Gastroesophageal sphincter (tissue), 4 donors: ENCODE measurements around the gene CASTOR1. TPM values are rescaled to one million over a fixed set of nuclear protein-coding genes. Genes with fewer than 3 reads are reported as not detected.

Experiments used
- ATAC-seq: fragments of 150-250 bp; one replicate; pipeline ENCODE4 v1.9.1; 2016; ENCODE audit warnings: mild to moderate bottlenecking, moderate library complexity
- H3K27ac ChIP-seq, 4 donors: fragments of 200-600 bp; sonication (generic) in 3 of 4; 1 replicate in 3 of 4; 2 replicates in 1 of 4; pipeline ENCODE4 v1.5.1; 2016 to 2019
- H3K27me3 ChIP-seq: fragments of 200-600 bp; sonication (generic); one replicate; pipeline ENCODE4 v1.5.1; 2019
- H3K36me3 ChIP-seq, 2 donors: fragments of 200-600 bp; sonication (generic); one replicate each; pipeline ENCODE4 v1.5.1; 2019; ENCODE audit warnings: control low read depth in 1 of 2
- H3K4me1 ChIP-seq, 3 donors: fragments of 200-600 bp; sonication (generic); 1 replicate in 2 of 3; 2 replicates in 1 of 3; pipeline ENCODE4 v1.5.1; 2016 to 2019; ENCODE audit warnings: control low read depth in 2 of 3
- H3K4me3 ChIP-seq, 2 donors: fragments of 200-600 bp; sonication (generic); one replicate each; pipeline ENCODE4 v1.5.1; 2019; ENCODE audit warnings: mild to moderate bottlenecking in 1 of 2, moderate library complexity in 1 of 2
- H3K9me3 ChIP-seq, 3 donors: fragments of 200-600 bp; sonication (generic); one replicate each; pipeline ENCODE4 v1.5.1; 2017 to 2019; ENCODE audit warnings: control low read depth in 2 of 3
- EP300 ChIP-seq: sonication (generic); formaldehyde crosslinking; IDR thresholded peaks from one replicate; pipeline ENCODE4 v1.6.1; 2017; ENCODE audit warnings: antibody characterized with exemption, mild to moderate bottlenecking
- POLR2A ChIP-seq, 2 donors: fragments of 450-650 bp; IDR thresholded peaks; one replicate each; pipeline ENCODE4 v1.6.1; 2017; ENCODE audit warnings: antibody characterized with exemption in 2 of 2, mild to moderate bottlenecking in 2 of 2, moderate library complexity in 1 of 2
- POLR2AphosphoS5 ChIP-seq: sonication (generic); formaldehyde crosslinking; IDR thresholded peaks from one replicate; pipeline ENCODE4 v1.6.1; 2017; ENCODE audit warnings: antibody characterized with exemption
- WGBS, 2 donors: methylation state at CpG; one replicate each; pipeline ENCODE4 v1.1.5; 2018; ENCODE audit warnings: low coverage in 1 of 2; 5-methylcytosine and 5-hydroxymethylcytosine counted together
- total RNA-seq, 4 donors: library from RNA; depleted of rRNA; stranded (reverse); fragments of >200 nt; gene quantifications; one replicate each; pipeline ENCODE4 v1.1.0, GENCODE V29; 2016
- TF ChIP-seq, protein P1 (sequence below), 4 experiments: fragments of 200-600 bp in 2 of 4; fragments of 450-650 bp in 2 of 4; sonication (generic) in 1 of 4; IDR thresholded peaks; one replicate each; pipeline ENCODE4 v1.5.1; 2017 to 2019; ENCODE audit warnings: antibody characterized with exemption in 4 of 4, mild to moderate bottlenecking in 2 of 4, moderate library complexity in 2 of 4

Gene CASTOR1
- total RNA-seq, 4 donors from 2014 or later, result 12.9 to 17.1 (median 16.2) TPM

DNA sequence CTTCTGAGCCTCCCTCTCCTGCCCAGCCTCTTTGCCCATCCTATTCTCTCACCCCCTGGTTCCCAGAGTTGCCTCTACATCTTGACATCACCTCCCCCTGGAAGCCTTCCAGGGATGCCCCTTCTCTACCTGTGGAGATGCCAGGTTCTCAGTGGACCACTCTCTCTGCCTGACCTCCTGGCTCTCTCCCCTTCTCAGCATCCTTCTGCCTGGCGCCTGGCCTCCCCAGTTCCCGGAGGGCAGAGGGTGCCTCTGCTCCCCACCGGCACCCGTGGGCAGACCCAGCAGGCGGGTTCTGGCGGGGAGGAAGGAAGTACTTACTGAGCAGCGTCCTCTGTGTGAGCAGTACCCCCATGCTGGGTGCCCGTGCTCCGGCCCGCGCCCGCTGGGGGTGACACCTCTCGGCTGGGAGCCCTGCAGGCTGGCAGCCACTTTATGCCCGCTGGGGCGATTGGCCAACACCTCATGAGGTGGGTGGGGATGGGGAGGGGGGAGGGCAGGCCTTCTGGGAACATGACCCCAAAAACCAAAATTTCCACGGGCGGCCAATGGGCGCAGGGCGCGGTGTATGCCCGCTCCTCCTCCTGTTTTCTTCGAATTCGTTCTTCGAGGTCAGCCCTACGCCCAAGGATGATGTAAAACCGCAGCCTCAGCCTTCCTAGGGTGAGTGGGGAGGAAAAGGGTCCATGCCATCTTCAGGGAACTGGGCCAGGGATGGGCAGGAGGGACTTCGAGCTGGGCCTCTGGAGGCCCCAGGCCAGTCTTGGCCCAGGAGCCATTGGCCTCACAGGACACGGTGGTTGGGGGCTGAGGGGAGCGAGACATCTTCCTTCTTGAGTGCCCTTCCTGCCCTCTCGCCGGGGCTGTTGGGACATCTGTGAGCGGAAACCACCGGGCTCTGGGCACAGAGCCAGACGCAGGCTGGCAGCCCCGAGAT is 22.6 kb downstream of the CASTOR1 start, which contains the start of gene OSM:
TSS of gene OSM (minus strand) at position 407 of the 937 bp plus-strand sequence. CDS start at position 355, 52 bp downstream.
- peaks cover 0 to 9% (median 6%) of the 10 kb centered on the region in 3 donors for H3K4me1 ChIP-seq
- H3K27me3 ChIP-seq, result peaks cover 5% of the 10 kb centered on the region
- WGBS, 2 donors, result 87 to 92% methylated on average over 9 to 12 of the region's 35 CpGs
- TF ChIP-seq EP300, result no peak
- ATAC-seq, result no peak
- H3K36me3 ChIP-seq, result no peaks in the 10 kb centered on the region
- peak within 1 kb of the TSS in 3 of 4 donors; percentile 48 to 66 (median 54) for H3K27ac ChIP-seq
- H3K9me3 ChIP-seq, result no peaks in the 10 kb centered on the region
- H3K4me3 ChIP-seq, result peak within 1 kb of the TSS in 1 of 2 donors; percentile 39

DNA sequence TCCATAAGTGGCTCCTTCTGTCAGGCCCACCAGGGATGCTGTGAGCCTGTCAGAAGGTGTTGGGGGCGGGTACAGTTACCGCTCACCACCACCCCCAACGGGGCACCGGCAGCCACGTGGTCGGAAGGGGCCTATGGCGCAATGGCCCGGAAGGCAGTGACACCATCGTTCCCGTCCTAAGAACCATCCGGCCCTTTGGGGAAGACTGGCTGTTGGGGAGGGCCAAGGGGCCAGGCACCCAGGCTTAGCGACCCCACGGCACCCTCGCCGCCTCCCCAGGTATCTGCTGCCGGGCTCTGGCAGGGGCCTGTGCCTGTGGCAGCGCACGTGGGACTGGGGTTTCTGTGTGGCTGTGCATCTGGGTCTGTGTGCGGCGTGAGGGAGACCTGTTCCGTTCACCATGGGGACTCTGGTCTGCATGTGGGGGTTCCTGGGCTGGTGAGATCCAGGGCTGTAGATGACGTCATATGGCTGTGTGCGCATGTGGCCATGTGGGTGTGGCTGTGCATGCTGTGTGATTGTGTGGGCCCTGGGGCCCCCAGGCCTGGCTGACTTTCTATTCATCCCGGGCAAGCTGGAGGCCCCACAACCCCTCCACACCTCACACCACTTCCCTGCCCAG is 23.4 kb downstream of the CASTOR1 start:
- TF ChIP-seq POLR2AphosphoS5 (no peak), POLR2A (IDR thresholded peaks at IDR 0.05) (peak in 1 of 2 donors; percentile 20)
- H3K36me3 ChIP-seq, result no peaks in the 10 kb centered on the region
- H3K4me1 ChIP-seq, result peaks cover 0 to 9% (median 6%) of the 10 kb centered on the region in 3 donors
- ATAC-seq, result no peak
- no peaks in the 10 kb centered on the region for H3K9me3 ChIP-seq
- H3K4me3 ChIP-seq, result peak overlapping the region in 1 of 2 donors; percentile 39
- H3K27me3 ChIP-seq, result peaks cover 5% of the 10 kb centered on the region
- peak overlapping the region in 3 of 4 donors; percentile 24 to 66 (median 48) for H3K27ac ChIP-seq
- WGBS, 2 donors, result no CpG with 5 or more reads among the region's 24 CpGs

DNA sequence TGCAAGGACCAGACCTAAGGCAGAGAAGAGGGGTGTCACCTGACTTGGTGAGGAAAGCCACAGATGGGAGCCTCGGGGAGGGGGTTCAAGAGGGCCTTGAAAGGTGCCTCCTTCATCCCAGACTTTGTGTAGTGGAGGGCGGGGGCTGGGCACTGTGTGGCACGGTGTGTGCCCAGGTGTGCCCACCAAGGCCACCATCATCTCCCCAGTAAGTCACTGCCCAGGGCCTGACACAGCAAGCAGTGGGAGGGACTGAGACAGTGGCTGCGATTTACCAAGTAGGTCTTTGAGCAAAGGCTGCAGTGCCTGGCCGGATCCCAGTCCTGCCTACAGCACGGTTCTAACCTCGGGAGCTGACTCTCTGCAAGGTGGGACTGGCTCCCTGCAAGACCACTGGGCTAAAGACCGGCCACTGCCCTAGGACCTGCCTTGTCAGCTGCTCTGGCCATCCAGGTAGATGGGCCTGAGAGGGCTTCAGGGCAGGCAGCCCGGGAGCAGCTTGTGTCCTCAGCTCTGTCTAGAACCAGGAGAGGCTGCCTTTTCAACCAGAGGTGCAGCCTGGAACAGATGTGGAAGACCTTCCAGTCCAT is 24.1 kb downstream of the CASTOR1 start:
- H3K4me1 ChIP-seq, result peaks cover 0 to 9% (median 6%) of the 10 kb centered on the region in 3 donors
- H3K27me3 ChIP-seq, result peaks cover 5% of the 10 kb centered on the region
- H3K4me3 ChIP-seq, result no peak overlapping the region
- 78 to 100% methylated on average over 1 to 3 of the region's 9 CpGs for WGBS, 2 donors
- H3K36me3 ChIP-seq, result no peaks in the 10 kb centered on the region
- H3K27ac ChIP-seq, result peak overlapping the region in 1 of 4 donors; percentile 66
- TF ChIP-seq, protein P1, sequence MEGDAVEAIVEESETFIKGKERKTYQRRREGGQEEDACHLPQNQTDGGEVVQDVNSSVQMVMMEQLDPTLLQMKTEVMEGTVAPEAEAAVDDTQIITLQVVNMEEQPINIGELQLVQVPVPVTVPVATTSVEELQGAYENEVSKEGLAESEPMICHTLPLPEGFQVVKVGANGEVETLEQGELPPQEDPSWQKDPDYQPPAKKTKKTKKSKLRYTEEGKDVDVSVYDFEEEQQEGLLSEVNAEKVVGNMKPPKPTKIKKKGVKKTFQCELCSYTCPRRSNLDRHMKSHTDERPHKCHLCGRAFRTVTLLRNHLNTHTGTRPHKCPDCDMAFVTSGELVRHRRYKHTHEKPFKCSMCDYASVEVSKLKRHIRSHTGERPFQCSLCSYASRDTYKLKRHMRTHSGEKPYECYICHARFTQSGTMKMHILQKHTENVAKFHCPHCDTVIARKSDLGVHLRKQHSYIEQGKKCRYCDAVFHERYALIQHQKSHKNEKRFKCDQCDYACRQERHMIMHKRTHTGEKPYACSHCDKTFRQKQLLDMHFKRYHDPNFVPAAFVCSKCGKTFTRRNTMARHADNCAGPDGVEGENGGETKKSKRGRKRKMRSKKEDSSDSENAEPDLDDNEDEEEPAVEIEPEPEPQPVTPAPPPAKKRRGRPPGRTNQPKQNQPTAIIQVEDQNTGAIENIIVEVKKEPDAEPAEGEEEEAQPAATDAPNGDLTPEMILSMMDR (IDR thresholded peaks at IDR 0.05), result no peak
- TF ChIP-seq POLR2AphosphoS5 (no peak), POLR2A (IDR thresholded peaks at IDR 0.05) (no peak), EP300 (no peak)
- H3K9me3 ChIP-seq, result no peaks in the 10 kb centered on the region
- ATAC-seq, result no peak

DNA sequence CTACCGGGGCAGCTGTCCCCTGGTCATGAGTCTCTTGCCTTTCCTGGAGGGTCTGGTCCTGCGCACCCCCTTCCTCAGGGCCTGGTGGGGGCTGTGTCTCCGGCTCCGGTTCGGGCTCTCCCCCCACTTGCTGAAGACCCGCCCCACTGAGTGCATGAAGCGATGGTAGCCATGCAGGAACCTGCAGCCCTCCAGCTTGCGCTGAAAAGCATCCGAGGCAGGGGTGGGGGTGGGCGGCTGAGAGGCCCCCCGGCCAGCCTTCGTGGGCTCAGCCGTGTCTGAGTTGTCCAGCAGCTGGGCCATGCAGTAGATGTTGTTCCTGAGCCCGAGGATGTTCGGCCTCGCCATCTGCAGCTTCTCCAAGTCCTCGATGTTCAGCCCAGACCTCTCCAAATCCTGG is 25.4 kb downstream of the CASTOR1 start:
- ATAC-seq, result no peak
- H3K4me3 ChIP-seq, result no peak overlapping the region

DNA sequence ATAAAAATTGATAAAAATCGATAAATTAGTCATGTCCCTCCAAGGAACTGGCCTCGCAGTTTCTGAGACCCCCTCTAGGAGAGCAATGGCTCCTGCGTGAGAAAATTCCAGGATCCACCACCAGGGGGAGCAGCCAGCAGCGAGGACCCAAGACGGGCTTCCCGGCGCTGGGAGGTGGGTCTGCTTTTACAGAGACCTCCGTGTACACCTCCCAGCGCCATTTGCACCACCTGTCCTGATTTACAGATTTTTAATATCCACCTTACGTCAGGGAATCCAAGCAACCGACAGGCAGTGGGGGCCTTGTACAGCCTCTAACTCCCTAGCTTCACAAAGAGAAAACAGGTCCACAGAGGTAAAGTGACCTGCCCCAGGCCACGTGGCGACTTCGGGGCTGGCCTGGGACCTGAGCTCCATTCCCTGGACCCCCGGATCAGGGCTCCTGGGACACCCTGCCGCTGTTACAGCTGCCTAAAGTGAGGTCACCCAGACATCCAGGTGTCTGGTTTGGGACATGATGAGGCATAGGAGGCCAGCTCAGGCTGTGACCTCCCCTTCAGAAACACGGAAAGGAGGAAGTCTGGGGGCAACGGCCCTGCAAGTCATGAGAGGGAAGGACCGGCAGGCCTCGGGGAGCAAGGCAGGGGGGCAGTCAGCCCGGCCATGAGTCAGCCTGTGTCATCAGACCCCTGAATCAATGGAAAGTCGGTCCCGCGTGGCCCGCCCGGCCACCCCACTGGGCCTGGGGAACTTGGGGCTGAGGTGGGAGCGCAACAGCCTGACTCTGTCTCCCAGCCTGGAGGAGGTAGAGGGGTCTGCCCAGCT is 26.2 kb downstream of the CASTOR1 start:
- ATAC-seq, result no peak

More for the DNA sequence above, 25.4 kb downstream of the CASTOR1 start:
- Histone ChIP-seq H3K36me3 (no peaks in the 10 kb centered on the region), H3K27me3 (peaks cover 5% of the 10 kb centered on the region), H3K27ac (peak overlapping the region in 1 of 4 donors; percentile 1), H3K9me3 (no peaks in the 10 kb centered on the region), H3K4me1 (peaks cover 0 to 9% (median 6%) of the 10 kb centered on the region in 3 donors)
- TF ChIP-seq POLR2AphosphoS5 (no peak), POLR2A (IDR thresholded peaks at IDR 0.05) (no peak), EP300 (no peak)
- TF ChIP-seq, protein P1 (IDR thresholded peaks at IDR 0.05), result no peak
- WGBS, 2 donors, result no CpG with 5 or more reads among the region's 17 CpGs

More for the DNA sequence above, 26.2 kb downstream of the CASTOR1 start:
- H3K27ac ChIP-seq, result no peak overlapping the region
- H3K36me3 ChIP-seq, result no peaks in the 10 kb centered on the region
- 0 to 2% methylated on average over 7 of the region's 27 CpGs for WGBS, 2 donors
- no peaks in the 10 kb centered on the region for H3K9me3 ChIP-seq
- H3K27me3 ChIP-seq, result peaks cover 5% of the 10 kb centered on the region
- TF ChIP-seq, protein P1 (IDR thresholded peaks at IDR 0.05), result peak in 3 of 4 experiments; percentile 96 to 99 (median 98)
- no peak for TF ChIP-seq POLR2AphosphoS5
- peaks cover 0 to 9% (median 6%) of the 10 kb centered on the region in 3 donors for H3K4me1 ChIP-seq
- peak overlapping the region in 1 of 2 donors; percentile 10 for H3K4me3 ChIP-seq
